Effector memory CD4-positive, alpha-beta T cell (primary cell): Measurements from ENCODE around the gene ADAM33.

Experiments used
- DNase-seq, 3 donors: peaks; one replicate each; pipeline ENCODE4 v3.0.0-alpha.2; 2020
- H3K27ac ChIP-seq: 2 replicates; pipeline ENCODE4 v1.7.0; 2013; ENCODE audit warnings: mild to moderate bottlenecking, low read length, moderate library complexity; ENCODE audit not compliant: insufficient read depth, poor library complexity, severe bottlenecking
- H3K27me3 ChIP-seq: replicated peaks from 2 replicates; pipeline ENCODE4 v1.7.0; 2013; ENCODE audit warnings: mild to moderate bottlenecking, low read length; ENCODE audit not compliant: insufficient read depth, control insufficient read depth, poor library complexity, severe bottlenecking
- H3K36me3 ChIP-seq: 2 replicates; pipeline ENCODE4 v1.7.0; 2013; ENCODE audit warnings: mild to moderate bottlenecking, low read length, moderate library complexity; ENCODE audit not compliant: control insufficient read depth, insufficient read depth
- H3K4me1 ChIP-seq: 2 replicates; pipeline ENCODE4 v1.7.0; 2013; ENCODE audit warnings: low read length, mild to moderate bottlenecking; ENCODE audit not compliant: control insufficient read depth, insufficient read depth, poor library complexity, severe bottlenecking
- H3K4me3 ChIP-seq: 2 replicates; pipeline ENCODE4 v1.7.0; 2013; ENCODE audit warnings: low read length, low read depth, mild to moderate bottlenecking; ENCODE audit not compliant: insufficient read depth, poor library complexity, severe bottlenecking
- H3K9me3 ChIP-seq: 2 replicates; pipeline ENCODE4 v1.7.0; 2013; ENCODE audit warnings: mild to moderate bottlenecking, low read length, moderate library complexity; ENCODE audit not compliant: control insufficient read depth

Gene ADAM33

DNA sequence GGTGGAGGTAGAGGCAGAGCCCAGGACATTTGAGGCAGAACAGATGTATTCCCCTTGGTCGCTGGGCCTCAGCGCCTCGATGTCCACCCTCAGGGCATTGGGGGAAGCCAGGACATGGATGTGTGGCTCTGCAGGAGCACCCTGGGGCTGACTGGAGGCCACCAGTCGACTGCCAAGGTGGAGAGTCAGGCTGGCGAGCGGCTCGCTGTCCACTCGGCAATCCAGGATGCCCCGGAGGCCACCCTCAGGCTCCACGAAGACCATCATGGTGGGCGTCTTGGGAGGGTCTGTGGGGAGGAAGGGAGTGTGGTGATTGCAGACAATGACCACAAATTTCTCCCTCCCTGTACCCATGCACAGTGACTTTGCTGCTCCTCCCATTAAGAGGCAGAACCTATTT is 8.2 kb upstream of the ADAM33 start:
- no peak for DNase-seq
- no peaks in the 10 kb centered on the region for H3K4me1 ChIP-seq
- H3K9me3 ChIP-seq = no peaks in the 10 kb centered on the region
- H3K27me3 ChIP-seq = no peaks in the 10 kb centered on the region
- H3K27ac ChIP-seq = no peak overlapping the region
- H3K36me3 ChIP-seq = no peaks in the 10 kb centered on the region
- no peak overlapping the region for H3K4me3 ChIP-seq

DNA sequence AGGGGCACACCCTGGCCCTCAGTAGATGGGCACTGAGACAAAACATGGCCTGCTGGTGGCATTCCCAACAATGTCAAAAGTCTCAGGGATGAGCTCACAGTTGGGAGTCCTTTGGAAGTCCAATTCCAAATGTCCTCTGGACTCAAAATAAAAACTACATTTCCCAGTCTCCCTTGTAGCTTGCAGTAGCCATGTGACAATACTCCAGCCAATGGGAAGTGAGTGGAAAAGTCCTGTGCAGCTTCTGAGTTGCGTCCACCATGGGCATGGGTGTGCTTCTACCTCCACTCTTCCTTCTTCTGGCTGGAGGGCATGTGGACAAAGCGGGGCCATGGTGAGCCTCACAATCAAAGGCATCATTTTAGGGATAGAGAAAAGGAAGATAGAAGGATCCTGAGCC is 5.8 kb upstream of the ADAM33 start:
- Histone ChIP-seq H3K27me3 (peaks cover 3% of the 10 kb centered on the region), H3K36me3 (no peaks in the 10 kb centered on the region), H3K4me1 (no peaks in the 10 kb centered on the region), H3K4me3 (no peak overlapping the region), H3K27ac (no peak overlapping the region), H3K9me3 (no peaks in the 10 kb centered on the region)
- DNase-seq = no peak

DNA sequence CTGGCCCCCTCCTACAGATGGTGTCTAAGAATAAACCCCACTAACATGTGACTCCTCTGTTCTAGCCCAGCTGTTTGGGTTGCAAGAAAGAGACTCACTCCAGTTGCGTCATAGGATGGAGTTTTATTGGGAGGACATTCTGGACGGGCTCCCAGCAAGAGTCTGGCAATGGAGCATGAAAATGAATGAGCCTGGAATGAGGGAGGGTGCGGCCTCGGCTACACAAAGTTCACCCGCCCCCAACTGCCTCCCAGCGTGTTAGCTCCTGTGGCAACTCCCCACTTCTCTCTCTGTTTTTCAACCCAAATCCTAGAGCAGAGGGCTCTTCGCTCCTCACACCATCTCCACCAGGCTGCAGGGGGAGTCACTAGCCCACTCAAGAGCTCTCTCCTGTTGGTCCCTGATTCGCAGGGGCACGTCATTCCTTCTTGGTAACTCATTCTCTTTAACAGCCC is 5.1 kb upstream of the ADAM33 start:
- Histone ChIP-seq H3K36me3 (no peaks in the 10 kb centered on the region), H3K4me1 (peaks cover 3% of the 10 kb centered on the region), H3K27ac (no peak overlapping the region), H3K4me3 (no peak overlapping the region), H3K27me3 (peaks cover 9% of the 10 kb centered on the region), H3K9me3 (no peaks in the 10 kb centered on the region)
- DNase-seq = no peak

DNA sequence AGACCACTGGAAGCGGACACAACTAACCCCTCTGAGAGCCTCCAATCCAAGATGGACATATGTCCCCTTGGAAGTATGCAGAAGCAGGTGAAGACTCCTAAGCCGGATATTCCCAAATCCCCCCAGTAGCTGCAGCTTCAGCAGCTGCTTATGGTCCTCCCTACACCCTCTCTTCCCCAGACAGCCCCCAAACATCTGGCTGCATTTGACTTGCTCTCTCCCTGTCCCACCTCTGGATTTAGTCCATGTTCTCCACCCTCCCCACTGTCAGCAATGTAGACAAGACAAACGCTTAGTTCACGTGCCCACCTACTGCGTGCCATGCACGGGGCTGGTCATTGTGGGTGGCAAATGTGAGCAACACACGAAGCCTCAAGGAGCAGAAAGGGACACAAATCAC is 4.6 kb upstream of the ADAM33 start:
- H3K4me1 ChIP-seq = peaks cover 6% of the 10 kb centered on the region
- DNase-seq = no peak
- H3K4me3 ChIP-seq = no peak overlapping the region
- H3K36me3 ChIP-seq = no peaks in the 10 kb centered on the region
- no peaks in the 10 kb centered on the region for H3K9me3 ChIP-seq
- no peak overlapping the region for H3K27ac ChIP-seq
- H3K27me3 ChIP-seq = peaks cover 12% of the 10 kb centered on the region

DNA sequence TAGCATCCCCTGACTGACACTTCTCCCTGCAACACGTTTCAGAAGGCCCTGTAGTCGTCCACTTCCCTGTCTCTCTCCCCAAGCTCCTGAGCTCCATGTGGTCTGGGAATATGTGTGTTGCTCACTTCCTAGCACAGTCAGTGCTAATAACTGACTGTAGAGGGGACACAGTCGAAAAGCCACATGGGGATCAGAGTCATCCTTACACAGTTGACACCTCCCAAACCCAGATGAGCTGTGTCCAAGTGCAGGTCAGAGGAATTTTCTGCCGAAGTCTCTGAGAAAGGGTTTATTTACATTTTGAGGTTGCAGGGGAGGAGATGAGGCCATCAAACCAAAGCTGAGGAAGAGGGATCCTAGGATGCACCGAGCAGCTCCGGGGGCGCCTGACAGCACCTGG is 3.5 kb upstream of the ADAM33 start:
- Histone ChIP-seq H3K4me3 (no peak overlapping the region), H3K27ac (no peak overlapping the region), H3K27me3 (peaks cover 18% of the 10 kb centered on the region), H3K36me3 (no peaks in the 10 kb centered on the region), H3K4me1 (peaks cover 6% of the 10 kb centered on the region), H3K9me3 (no peaks in the 10 kb centered on the region)
- DNase-seq = no peak

DNA sequence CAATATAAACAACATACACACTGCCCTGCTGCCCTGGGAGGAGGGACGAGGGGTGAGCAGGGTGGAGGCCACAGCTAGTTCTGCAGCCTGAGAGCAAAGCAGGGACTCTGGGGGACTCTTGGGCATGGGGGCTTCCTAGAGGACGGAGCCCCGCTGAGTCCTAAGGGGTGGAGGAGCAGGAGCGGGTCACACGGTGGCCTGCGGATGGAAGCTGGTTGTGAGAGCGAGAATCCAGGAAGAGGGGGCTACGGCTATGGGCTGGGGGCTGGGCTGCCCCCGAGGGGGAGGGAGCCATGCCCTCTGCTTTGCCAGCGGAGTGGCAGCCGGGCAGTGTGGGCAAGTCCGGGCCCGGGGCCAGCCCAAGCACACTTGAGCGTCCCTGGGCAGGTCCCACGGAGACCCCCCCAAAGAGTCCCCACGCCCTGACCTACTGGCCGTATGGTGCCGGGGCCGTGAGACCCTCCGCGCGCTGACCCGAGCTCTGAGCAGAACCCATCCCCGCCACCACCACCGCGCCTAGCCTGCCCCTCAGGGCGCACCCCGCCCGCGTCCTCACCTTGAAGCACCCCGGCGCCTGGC is 369 bp downstream of the ADAM33 start:
- H3K27ac ChIP-seq = no peak overlapping the region
- H3K9me3 ChIP-seq = no peaks in the 10 kb centered on the region
- H3K27me3 ChIP-seq = peaks cover 18% of the 10 kb centered on the region
- peaks cover 9% of the 10 kb centered on the region for H3K4me1 ChIP-seq
- no peak for DNase-seq
- no peak overlapping the region for H3K4me3 ChIP-seq
- no peaks in the 10 kb centered on the region for H3K36me3 ChIP-seq

DNA sequence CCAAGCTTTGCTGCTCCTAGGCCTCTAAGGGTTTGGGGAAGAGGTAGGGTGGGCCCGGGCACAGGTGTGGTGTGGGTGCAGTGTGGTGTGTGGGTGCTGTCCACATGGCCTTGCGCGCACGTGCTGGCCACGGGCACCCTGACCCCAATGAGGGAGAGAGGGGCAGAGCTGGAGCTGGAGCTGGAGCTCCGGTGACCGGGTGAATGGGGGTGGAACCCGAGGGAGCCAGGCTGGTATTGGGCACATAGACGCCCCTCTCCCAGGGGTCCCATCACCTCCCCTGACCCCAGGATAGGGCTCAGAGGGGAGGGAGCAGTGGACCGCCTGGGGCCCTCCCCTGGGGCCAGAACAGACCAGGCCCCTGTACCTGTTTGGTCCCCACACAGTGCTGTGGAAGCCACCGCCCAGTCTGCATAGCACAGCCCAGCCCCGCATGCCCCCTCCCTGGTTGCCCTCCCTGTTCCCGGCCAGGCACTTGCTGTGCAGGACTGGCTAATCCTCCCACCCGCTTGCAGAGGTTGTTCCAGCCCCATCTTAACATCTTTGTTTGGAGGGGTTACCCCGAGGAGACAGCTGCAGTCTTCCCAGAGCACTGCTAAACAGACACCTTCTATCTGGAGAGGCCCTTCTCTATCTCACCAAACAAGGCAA is 984 bp downstream of the ADAM33 start:
- Histone ChIP-seq H3K27me3 (peaks cover 18% of the 10 kb centered on the region), H3K9me3 (no peaks in the 10 kb centered on the region), H3K4me1 (peaks cover 9% of the 10 kb centered on the region), H3K36me3 (no peaks in the 10 kb centered on the region), H3K4me3 (no peak overlapping the region), H3K27ac (no peak overlapping the region)
- DNase-seq = no peak

DNA sequence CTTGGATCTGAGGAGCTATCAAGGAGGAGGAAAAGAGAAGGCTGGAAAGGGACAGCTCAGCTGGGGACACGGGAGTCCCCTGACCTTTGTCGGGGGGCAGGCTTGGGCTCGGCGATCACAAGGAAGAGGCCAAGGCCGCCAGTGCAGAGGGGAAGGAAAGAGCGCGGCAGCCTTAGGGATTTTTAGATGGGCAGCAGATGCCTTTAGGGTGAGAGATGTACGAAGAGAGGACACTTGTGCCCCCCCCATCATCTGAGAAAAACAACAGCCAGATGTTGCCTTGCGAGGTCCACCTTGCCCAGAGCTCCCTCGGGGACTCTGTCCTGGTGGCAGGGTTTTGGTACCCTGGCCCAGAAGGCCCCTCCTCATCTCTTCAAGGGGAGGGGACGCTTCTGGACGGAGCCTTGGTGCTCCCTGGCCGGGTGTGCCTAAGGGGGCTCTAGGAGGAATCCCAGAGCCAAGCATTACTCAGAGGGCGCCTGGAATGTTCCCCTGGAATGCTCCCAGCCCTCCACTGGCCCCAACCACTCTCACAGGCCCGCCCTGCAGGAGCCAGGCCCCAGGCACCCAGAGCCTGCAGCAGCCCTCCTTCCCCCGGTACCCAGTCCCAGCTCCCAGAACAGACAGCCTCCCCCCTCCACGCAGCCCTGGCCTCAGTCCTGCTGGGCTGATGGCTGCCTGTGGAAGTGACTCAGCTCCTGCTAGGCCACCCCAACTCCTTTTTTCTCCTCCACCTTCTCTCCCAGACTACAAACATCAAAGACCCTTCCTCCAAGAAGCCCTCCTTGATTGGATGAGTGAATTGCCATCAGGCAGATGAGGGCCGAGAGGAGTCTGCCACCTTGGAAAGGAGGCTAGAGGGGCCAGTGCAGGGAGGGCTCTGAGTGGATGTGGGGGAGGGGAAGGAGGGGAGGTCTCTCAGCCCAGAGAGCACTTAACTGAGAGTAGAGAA is 1.8 kb downstream of the ADAM33 start:
- no peaks in the 10 kb centered on the region for H3K9me3 ChIP-seq
- DNase-seq = no peak
- no peak overlapping the region for H3K4me3 ChIP-seq
- no peak overlapping the region for H3K27ac ChIP-seq
- no peaks in the 10 kb centered on the region for H3K36me3 ChIP-seq
- peaks cover 26% of the 10 kb centered on the region for H3K27me3 ChIP-seq
- H3K4me1 ChIP-seq = peaks cover 9% of the 10 kb centered on the region

DNA sequence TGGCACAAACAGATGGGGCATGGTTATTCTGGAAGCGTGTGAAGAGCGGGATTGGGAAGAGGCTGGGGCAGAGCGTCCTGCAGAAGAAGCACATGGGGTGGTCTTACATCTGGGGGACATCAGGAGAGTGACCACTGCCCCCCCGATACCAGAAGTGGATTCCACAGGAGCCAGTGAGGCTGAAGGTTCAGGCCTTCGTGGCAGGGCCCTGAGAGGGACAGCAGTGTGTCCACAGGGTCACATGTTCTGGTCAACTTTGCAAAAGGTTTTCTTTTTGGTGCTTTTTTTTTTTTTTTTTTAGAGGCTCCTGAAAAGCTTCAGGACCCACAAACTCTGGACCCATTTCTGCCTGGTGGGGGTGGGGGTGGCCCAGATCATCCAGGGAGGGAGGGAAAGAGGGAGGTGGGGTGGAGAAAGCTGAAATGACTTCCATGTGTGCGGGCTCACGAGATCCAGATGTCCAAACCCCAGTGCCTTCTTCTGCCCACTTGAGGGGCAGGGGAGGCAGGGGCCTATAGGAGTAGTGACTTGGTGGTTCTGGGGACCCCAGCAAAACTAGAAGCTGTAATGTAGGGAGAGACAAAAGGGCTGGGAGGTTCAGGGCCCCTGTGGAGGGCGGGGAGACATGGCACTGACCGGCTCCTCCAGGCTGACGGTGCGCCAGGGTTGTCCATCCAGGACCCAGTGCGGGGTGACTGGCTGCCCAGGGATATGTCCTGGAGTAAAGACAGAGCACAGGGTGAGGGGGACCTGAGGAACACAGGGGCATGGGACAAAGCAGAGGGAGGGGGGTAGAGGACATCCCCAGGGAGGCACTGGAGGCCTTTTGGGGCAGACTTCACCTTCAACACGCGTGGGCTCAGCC is 2.7 kb downstream of the ADAM33 start:
- Histone ChIP-seq H3K36me3 (no peaks in the 10 kb centered on the region), H3K9me3 (no peaks in the 10 kb centered on the region), H3K4me1 (peaks cover 9% of the 10 kb centered on the region), H3K27me3 (peaks cover 27% of the 10 kb centered on the region), H3K27ac (no peak overlapping the region), H3K4me3 (no peak overlapping the region)
- DNase-seq = no peak
